Left colon (tissue), 2 donors: ENCODE data around the gene ZNF780B. TPM values are rescaled to one million over a fixed set of nuclear protein-coding genes. Genes with fewer than 3 reads are reported as not detected.

Experiments used
- ATAC-seq: fragments of 200-7000 bp; cut with Tn5 transposase; one replicate; pipeline ENCODE4 v1.9.1; 2020; ENCODE audit warnings: mild to moderate bottlenecking, moderate library complexity
- DNase-seq, 2 donors: peaks; one replicate each; pipeline ENCODE4 v3.0.0-alpha.2; 2020
- intact Hi-C, 2 donors: fragments of 100-400 bp; cut with DNase I in 1 of 2; cut with micrococcal nuclease in 1 of 2; formaldehyde crosslinking; loops; one replicate each; pipeline versions ENCODE4 v1.11.2 to v1.14.0; 2022; cut with DNase I, micrococcal nuclease
- total RNA-seq, 2 donors: library from RNA; stranded (reverse); fragmentation: NEBNext Ultra II Directional; extraction: Animal tissue kit (Norgen Biotek cat#: 25700); gene quantifications; one replicate each; pipeline ENCODE4 v1.2.1, GENCODE V29; 2021
- donor health status: DM: no; HTN: no; CAD: no.
- donor health status: DM: yes; HTN: yes; CAD: no.

ZNF780B gene
- total RNA-seq, 2 donors from 2014 or later, result 19.0 to 23.2 TPM

- intact Hi-C loops, result no loop called here
- ATAC-seq (no peak), DNase-seq (no peak)
Observed at GRCh38 chr19:39993605-39994004, 62.4 kb downstream of the ZNF780B start.

- intact Hi-C loops, result no loop called here
- ATAC-seq (no peak), DNase-seq (no peak)
Observed at GRCh38 chr19:39987596-39987995, 68.4 kb downstream of the ZNF780B start.

- intact Hi-C loops, result no loop called here
- DNase-seq (no peak), ATAC-seq (no peak)
Observed at GRCh38 chr19:39987167-39987566, 68.9 kb downstream of the ZNF780B start.

- intact Hi-C loops, result no loop called here
- ATAC-seq, result no peak
- DNase-seq, result no peak
Observed at GRCh38 chr19:39986643-39987042, 69.4 kb downstream of the ZNF780B start.

- DNase-seq (no peak), ATAC-seq (no peak)
- intact Hi-C loops, result no loop called here
Observed at GRCh38 chr19:39983695-39984300, 72.2 kb downstream of the ZNF780B start.

- intact Hi-C loops, result no loop called here
- DNase-seq (no peak), ATAC-seq (no peak)
Observed at GRCh38 chr19:39982883-39983282, 73.1 kb downstream of the ZNF780B start.

Other genes starting within 250 kb of the ZNF780B start
- gene DYRK1B, start 222.1 kb downstream of the ZNF780B start, total RNA-seq, result 10 to 100 TPM in 1 of 2 donors, 1 to 10 TPM in 1; 7.6 to 16.3 TPM
- 100 to 1,000 TPM; 128 to 166 TPM for gene FBL, start 209.9 kb downstream of the ZNF780B start, total RNA-seq
- 1,000 to 10,000 TPM; 6,411 to 6,996 TPM for gene FCGBP, start 121.6 kb downstream of the ZNF780B start, total RNA-seq
- 10 to 100 TPM; 71.7 to 83.1 TPM for gene PSMC4, start 85.1 kb downstream of the ZNF780B start, total RNA-seq
- gene ZNF546, start 59.2 kb downstream of the ZNF780B start, total RNA-seq, result 1 to 10 TPM; 2.0 to 3.0 TPM
- 10 to 100 TPM; 11.7 to 12.8 TPM for gene ZNF780A, start 34.7 kb upstream of the ZNF780B start, total RNA-seq
- gene MAP3K10, start 135.2 kb upstream of the ZNF780B start, total RNA-seq, result 10 to 100 TPM; 10.7 to 11.7 TPM
- gene TTC9B, start 162.2 kb upstream of the ZNF780B start, total RNA-seq, result under 1 TPM; 0.37 to 0.45 TPM
- gene CCNP, start 170.5 kb upstream of the ZNF780B start, total RNA-seq, result under 1 TPM in 1 of 2 donors, not detected in 1; 0.24 TPM
- gene AKT2, start 229.1 kb upstream of the ZNF780B start, total RNA-seq, result 10 to 100 TPM; 91.7 to 97.3 TPM